GM12873 (cell line): ENCODE data around the gene DYNC1I2.

Source experiments
- TF ChIP-seq, protein P1 (sequence below): IDR thresholded peaks from 2 replicates; pipeline ENCODE4 v1.5.1; 2012; ENCODE audit warnings: low read depth, mild to moderate bottlenecking, moderate library complexity, low read length, control low read depth; ENCODE audit not compliant: insufficient read depth; ENCODE audit errors: missing control alignments

Gene DYNC1I2

DNA sequence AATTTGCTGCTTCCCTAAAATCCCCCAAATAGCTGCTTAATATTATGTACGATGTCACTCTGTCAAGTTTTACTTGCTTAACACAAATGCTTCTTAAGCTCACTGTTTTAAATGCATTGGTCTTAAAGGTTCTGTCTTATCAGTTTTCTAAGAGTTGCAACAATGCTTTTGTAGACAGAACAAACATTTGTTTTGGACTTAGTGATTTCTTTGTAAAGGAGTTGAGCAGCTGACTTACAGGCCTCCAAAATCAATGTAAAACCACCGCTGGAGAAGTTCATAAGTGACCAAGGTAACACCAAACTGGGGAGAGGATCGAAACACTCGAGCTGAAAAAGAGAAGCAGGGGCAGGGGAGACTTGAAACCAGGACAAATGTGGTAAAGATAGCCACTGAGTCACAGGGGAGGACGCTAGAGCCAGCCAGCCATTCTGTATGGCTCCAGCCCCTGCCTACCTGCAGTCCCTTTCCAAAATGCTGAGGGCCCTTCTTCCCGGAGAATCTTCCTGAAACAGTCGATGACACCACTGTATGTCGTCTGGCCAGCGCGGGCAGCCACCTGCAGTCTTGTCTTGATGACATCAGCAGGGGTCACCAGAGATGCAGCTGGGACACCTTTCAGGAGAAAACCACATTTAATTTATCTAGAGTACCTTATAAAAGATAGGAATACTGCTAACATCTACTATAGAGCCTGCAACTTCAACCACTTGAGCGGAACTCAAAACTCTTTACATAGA lies 100.2 kb downstream of the DYNC1I2 start:
- TF ChIP-seq, protein P1, sequence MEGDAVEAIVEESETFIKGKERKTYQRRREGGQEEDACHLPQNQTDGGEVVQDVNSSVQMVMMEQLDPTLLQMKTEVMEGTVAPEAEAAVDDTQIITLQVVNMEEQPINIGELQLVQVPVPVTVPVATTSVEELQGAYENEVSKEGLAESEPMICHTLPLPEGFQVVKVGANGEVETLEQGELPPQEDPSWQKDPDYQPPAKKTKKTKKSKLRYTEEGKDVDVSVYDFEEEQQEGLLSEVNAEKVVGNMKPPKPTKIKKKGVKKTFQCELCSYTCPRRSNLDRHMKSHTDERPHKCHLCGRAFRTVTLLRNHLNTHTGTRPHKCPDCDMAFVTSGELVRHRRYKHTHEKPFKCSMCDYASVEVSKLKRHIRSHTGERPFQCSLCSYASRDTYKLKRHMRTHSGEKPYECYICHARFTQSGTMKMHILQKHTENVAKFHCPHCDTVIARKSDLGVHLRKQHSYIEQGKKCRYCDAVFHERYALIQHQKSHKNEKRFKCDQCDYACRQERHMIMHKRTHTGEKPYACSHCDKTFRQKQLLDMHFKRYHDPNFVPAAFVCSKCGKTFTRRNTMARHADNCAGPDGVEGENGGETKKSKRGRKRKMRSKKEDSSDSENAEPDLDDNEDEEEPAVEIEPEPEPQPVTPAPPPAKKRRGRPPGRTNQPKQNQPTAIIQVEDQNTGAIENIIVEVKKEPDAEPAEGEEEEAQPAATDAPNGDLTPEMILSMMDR: no peak

DNA sequence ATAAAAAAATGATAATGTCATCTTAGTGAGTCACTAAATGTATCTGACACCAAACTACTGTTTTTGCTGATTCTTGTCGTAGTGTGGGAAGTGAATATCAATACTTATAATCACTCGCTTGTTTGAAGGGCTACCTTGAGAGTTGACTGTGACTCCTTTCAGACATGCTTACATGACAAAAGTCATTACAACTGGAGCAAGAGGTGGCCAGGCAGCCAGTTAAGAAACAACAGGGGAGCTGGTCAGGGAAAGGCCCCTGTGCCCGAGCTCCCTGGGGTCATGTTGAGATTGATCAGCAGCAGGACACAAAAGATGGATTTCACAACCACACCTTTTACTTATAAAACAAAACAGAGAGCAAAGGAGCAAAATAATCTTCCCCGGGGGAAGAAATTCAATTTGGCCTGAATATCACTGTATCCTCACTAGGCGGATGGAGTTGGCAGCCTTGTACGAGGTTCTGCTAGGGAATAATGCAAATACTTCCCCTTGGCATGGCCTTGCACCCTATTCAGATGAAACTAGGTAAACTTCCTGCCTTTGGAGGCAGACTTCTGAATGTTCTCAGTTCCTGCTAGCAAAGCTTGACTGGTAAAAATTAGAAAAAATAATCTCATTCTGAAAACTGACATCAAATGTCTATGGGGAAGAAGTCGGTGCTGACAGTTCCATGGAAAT lies 101.2 kb downstream of the DYNC1I2 start:
- TF ChIP-seq, protein P1: no peak

DNA sequence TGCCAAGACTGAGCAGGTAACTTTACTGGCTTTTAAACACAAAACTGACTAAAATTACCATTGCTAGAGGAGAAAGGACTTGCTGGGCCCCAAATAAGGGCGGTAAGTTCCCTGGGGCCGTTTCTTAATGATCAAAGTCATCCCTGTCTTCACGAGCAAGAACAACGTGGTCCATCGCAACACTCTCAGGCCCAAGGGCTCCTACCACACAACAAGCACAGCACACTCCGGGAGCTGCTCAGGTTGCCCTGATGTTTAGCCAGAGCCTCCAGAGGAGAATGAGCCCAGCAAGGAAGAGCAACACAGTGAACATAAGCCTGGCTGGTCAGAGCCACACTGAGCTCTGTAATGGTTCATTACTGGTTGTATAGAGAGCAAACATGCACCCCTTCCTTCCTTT lies 102.7 kb downstream of the DYNC1I2 start:
- TF ChIP-seq, protein P1: no peak

DNA sequence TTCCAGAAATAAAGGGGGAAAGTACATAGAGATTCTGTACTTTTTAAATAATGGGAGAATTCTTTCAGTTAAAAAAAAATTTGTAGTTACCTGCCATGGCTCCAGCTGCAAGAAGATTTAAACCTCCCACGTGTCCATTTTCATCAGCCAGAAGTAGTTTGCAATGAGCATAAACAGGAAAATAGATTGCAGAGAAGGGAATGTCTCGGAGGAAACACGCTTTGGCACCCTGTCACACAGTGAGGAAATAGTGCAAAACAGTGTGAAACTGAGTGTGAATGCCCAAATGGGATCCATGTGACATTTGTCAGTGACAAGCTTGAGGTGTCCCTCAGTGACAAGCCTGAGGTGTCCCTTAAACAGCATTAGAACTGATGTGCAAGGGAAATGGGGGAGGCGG lies 104.1 kb downstream of the DYNC1I2 start:
- TF ChIP-seq, protein P1: no peak

DNA sequence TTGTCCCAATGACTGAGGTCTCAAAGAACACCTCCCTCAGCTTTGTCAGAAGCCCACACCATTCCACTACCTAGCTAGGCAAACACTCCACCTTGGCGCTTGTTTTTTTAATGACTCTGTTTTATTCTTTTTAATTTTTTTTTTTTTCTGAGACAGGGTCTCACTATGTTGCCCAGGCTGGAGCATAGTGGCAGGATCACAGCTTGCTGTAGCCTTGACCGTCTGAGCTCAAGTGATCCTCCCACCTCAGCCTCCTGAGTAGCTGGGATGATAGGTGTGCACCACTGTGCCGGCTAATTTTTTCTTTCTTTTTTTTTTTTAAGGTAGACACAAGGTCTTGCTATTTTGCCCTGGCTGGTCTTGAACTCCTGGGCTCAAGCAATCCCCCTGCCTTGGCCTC lies 104.9 kb downstream of the DYNC1I2 start:
- TF ChIP-seq, protein P1: no peak

DNA sequence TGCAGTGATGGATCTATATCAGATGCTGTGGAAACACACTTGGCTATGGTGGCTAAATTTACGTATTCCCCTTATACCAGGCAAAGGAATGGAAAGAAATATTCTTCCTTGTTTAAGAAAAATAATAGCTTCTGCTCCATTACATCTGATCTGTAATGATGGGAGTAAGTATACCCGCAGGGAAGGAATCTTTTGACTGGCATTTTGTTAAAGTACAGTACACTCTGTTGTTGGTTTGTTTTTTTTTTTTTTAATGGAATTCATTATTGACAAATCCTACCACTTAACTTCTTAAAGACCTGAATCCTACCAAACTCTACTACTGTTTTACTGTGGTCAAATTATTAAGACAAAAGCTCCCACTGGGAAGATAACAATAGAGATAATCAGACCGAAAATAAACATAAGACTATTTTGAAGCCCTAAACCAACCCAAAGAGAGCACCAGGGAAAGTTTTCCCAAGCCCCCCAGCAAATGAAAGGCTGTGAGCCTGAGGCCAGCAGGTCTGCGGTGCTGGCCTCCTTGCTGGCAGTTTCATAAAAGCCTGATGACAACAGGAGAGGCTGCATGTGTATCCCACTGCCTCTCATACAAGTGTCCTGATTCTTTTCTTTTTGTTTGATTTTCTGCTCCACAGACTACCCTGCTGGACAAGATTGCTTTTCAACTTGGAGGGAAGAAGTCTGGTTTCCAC lies 105.8 kb downstream of the DYNC1I2 start:
- TF ChIP-seq, protein P1: no peak

DNA sequence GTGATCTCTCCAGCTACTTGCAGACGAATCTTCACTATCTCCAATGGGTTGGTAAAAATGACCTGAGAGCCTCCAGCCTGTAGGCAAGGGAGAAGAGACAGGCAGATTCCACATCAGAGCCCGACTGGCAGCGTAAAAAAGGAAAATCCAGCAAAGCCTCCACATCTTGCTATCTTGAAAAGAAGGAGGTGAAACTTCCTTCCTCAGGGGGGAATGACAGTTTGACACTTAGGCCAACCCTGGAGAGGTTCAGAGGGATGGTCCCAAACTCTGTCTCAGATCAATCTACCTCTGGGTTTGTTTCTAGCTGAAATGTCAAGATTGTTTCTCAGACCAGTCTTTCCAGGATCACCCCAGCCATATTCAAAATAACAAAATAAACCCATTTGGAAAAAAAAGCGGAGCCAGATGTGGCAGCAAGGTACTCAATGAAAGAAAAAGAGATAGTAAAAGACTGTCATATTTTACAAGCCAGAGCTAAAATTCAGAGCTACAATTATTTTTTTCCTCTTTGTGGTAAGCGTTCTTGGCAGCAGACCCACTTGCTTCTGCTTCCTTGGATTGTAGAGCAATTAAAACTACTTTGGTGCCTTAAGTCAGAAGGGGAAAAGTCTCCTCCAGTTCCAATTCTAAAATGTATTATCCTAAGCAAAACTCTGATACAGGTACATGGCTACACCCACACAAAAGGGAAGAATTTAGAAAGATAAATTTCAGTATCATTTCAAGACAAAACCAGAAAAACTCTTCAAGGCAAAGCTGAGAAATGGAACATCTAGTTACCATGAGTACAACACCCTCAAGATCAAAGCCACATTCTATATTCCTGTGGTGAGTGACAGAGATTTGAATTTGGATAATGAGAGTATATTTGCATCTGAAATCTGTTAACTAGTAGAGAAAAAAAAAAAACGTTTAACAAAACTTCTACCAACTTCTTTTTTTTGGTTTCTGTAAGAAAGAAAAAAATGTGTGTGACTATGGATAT lies 106.7 kb downstream of the DYNC1I2 start:
- TF ChIP-seq, protein P1: no peak
